Astrocyte of the cerebellum (primary cell): ENCODE data around the gene ACOXL.

Experiments
- DNase-seq: peaks from one replicate; pipeline ENCODE4 v3.0.0-alpha.2; 2011; ENCODE audit warnings: low read depth
- H3K4me3 ChIP-seq: 2 replicates; pipeline ENCODE4 v1.5.1; 2011; ENCODE audit warnings: mild to moderate bottlenecking, low read depth, low read length, moderate library complexity
- CTCF ChIP-seq: IDR thresholded peaks from 2 replicates; pipeline ENCODE4 v1.5.1; 2012; ENCODE audit warnings: low read length, low read depth, moderate library complexity, mild to moderate bottlenecking; ENCODE audit errors: missing control alignments
- in situ Hi-C: cut with HindIII; loops from 2 replicates; pipeline ENCODE4 v1.10.0; 2017; ENCODE audit warnings: low sequenced_read_pairs

Gene ACOXL

GRCh38 chr2:111049792-111050640 is 317.6 kb downstream of the ACOXL start:
- no peak for TF ChIP-seq CTCF
- DNase-seq, result no peak
- no peak overlapping the region for H3K4me3 ChIP-seq
- in situ Hi-C loops, result no loop called here

- H3K4me3 ChIP-seq, result no peak overlapping the region
- no peak for DNase-seq
- TF ChIP-seq CTCF, result no peak
- in situ Hi-C loops, result no loop called here
Measured at GRCh38 chr2:111050701-111051376, 318.5 kb downstream of the ACOXL start.

GRCh38 chr2:111052621-111053020 is 320.2 kb downstream of the ACOXL start:
- DNase-seq, result no peak
- in situ Hi-C loops, result no loop called here
- H3K4me3 ChIP-seq, result no peak overlapping the region
- no peak for TF ChIP-seq CTCF

- TF ChIP-seq CTCF, result no peak
- no peak overlapping the region for H3K4me3 ChIP-seq
- in situ Hi-C loops, result no loop called here
- no peak for DNase-seq
Measured at GRCh38 chr2:111053266-111053665, 320.9 kb downstream of the ACOXL start.

GRCh38 chr2:111053825-111054515 is 321.6 kb downstream of the ACOXL start:
- TF ChIP-seq CTCF, result no peak
- no peak overlapping the region for H3K4me3 ChIP-seq
- no peak for DNase-seq
- in situ Hi-C loops, result no loop called here
